Measurements from ENCODE around the gene RUVBL1.

RUVBL1 gene

GRCh38 chr3:128063865-128064264 lies 59.7 kb downstream of the RUVBL1 start:
- no peak for ATAC-seq
- TF ChIP-seq ZFP30 (CRISPR knock-in tag; IDR thresholded peaks at IDR 0.05) (no peak), ZNF8 (CRISPR knock-in tag; IDR thresholded peaks at IDR 0.05) (no peak), CSRNP3 (CRISPR knock-in tag; IDR thresholded peaks at IDR 0.05) (no peak), SNAI2 (CRISPR knock-in tag; IDR thresholded peaks at IDR 0.05) (no peak), TSHZ2 (CRISPR knock-in tag; IDR thresholded peaks at IDR 0.05) (no peak), ISL1 (CRISPR knock-in tag; IDR thresholded peaks at IDR 0.05) (no peak), CSDC2 (CRISPR knock-in tag; IDR thresholded peaks at IDR 0.05) (no peak), ARNTL (CRISPR knock-in tag; IDR thresholded peaks at IDR 0.05; ENCODE audit: borderline replicate concordance, low read depth) (no peak)
- TF ChIP-seq, protein P1, sequence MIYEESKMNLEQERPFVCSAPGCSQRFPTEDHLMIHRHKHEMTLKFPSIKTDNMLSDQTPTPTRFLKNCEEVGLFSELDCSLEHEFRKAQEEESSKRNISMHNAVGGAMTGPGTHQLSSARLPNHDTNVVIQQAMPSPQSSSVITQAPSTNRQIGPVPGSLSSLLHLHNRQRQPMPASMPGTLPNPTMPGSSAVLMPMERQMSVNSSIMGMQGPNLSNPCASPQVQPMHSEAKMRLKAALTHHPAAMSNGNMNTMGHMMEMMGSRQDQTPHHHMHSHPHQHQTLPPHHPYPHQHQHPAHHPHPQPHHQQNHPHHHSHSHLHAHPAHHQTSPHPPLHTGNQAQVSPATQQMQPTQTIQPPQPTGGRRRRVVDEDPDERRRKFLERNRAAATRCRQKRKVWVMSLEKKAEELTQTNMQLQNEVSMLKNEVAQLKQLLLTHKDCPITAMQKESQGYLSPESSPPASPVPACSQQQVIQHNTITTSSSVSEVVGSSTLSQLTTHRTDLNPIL (CRISPR knock-in tag; IDR thresholded peaks at IDR 0.05; ENCODE audit: low read depth): no peak

GRCh38 chr3:128062033-128062745 lies 61.4 kb downstream of the RUVBL1 start:
- ATAC-seq: no peak
- TF ChIP-seq TOX (CRISPR knock-in tag; IDR thresholded peaks at IDR 0.05; ENCODE audit: borderline replicate concordance) (no peak), ZNF8 (CRISPR knock-in tag; IDR thresholded peaks at IDR 0.05) (no peak), RARB (CRISPR knock-in tag; IDR thresholded peaks at IDR 0.05) (no peak), ZFP3 (CRISPR knock-in tag; IDR thresholded peaks at IDR 0.05) (no peak), TCF4 (CRISPR knock-in tag; IDR thresholded peaks at IDR 0.05; ENCODE audit: borderline replicate concordance) (no peak), OSR1 (CRISPR knock-in tag; IDR thresholded peaks at IDR 0.05) (no peak), PPARA (CRISPR knock-in tag; IDR thresholded peaks at IDR 0.05; ENCODE audit: borderline replicate concordance) (no peak), SNAI2 (CRISPR knock-in tag; IDR thresholded peaks at IDR 0.05) (no peak), CSDC2 (CRISPR knock-in tag; IDR thresholded peaks at IDR 0.05) (no peak), ESRRG (CRISPR knock-in tag; IDR thresholded peaks at IDR 0.05) (no peak), GLIS3 (CRISPR knock-in tag; IDR thresholded peaks at IDR 0.05) (no peak), ZNF70 (CRISPR knock-in tag; IDR thresholded peaks at IDR 0.05) (no peak), CSRNP3 (CRISPR knock-in tag; IDR thresholded peaks at IDR 0.05) (no peak), POU6F1 (CRISPR knock-in tag; IDR thresholded peaks at IDR 0.05; ENCODE audit: borderline replicate concordance, low read depth) (no peak), TSHZ2 (CRISPR knock-in tag; IDR thresholded peaks at IDR 0.05) (no peak), ZC3H10 (CRISPR knock-in tag; IDR thresholded peaks at IDR 0.05) (no peak)
- TF ChIP-seq, protein P1 (CRISPR knock-in tag; IDR thresholded peaks at IDR 0.05; ENCODE audit: low read depth): no peak

Measured in SK-N-SH treated with all-trans-retinoic acid at 6 μM for 48 hours (cell line).